ENCODE results near the gene ALDH4A1.

Gene ALDH4A1

GRCh38 chr1:18922848-18923755 lies 20.7 kb upstream of the ALDH4A1 start:
- H3K36me3 ChIP-seq = peaks cover 0 to 29% (median 15%) of the 10 kb centered on the region in 11 experiments; a peak in 14 of 22 replicates
- peaks cover 0 to 65% (median 8%) of the 10 kb centered on the region in 11 experiments; a peak in 11 of 22 replicates for H4K20me1 ChIP-seq
- H3K4me3 ChIP-seq = peak overlapping the region in 4 of 10 experiments; percentile 8 to 60 (median 40); a peak in 5 of 20 replicates
- H3K4me1 ChIP-seq = peaks cover 62 to 76% (median 65%) of the 10 kb centered on the region in 10 experiments
- peak overlapping the region; percentile 16 to 68 (median 60); a peak in 20 of 22 replicates for H3K9ac ChIP-seq
- H3K4me2 ChIP-seq = peak overlapping the region; percentile 80 to 100 (median 91)
- H3K27ac ChIP-seq = peak overlapping the region; percentile 18 to 77 (median 59); a peak in 17 of 22 replicates
- H3K9me3 ChIP-seq (replicated peaks in 1 of 11) = no peaks in the 10 kb centered on the region
- no peaks in the 10 kb centered on the region for H3K27me3 ChIP-seq
- TF ChIP-seq Cebpa-rat (IDR thresholded peaks at IDR 0.05) = no peak

GRCh38 chr1:18922319-18922726 lies 20.0 kb upstream of the ALDH4A1 start:
- peak overlapping the region; percentile 80 to 100 (median 91) for H3K4me2 ChIP-seq
- H4K20me1 ChIP-seq = peaks cover 0 to 57% (median 8%) of the 10 kb centered on the region in 11 experiments; a peak in 11 of 22 replicates
- H3K9ac ChIP-seq = peak overlapping the region; percentile 16 to 67 (median 59); a peak in 20 of 22 replicates
- H3K36me3 ChIP-seq = peaks cover 0 to 37% (median 17%) of the 10 kb centered on the region in 11 experiments; a peak in 14 of 22 replicates
- H3K4me3 ChIP-seq = peak overlapping the region in 3 of 10 experiments; percentile 17 to 40 (median 36); a peak in 4 of 20 replicates
- H3K27me3 ChIP-seq = no peaks in the 10 kb centered on the region
- no peaks in the 10 kb centered on the region for H3K9me3 ChIP-seq (replicated peaks in 1 of 11)
- peaks cover 54 to 68% (median 58%) of the 10 kb centered on the region in 10 experiments for H3K4me1 ChIP-seq
- no peak for TF ChIP-seq Cebpa-rat (IDR thresholded peaks at IDR 0.05)
- peak overlapping the region; percentile 18 to 77 (median 59); a peak in 20 of 22 replicates for H3K27ac ChIP-seq

- peaks cover 0 to 43% (median 22%) of the 10 kb centered on the region in 11 experiments; a peak in 15 of 22 replicates for H3K36me3 ChIP-seq
- H3K27ac ChIP-seq = peak overlapping the region in 9 of 11 experiments; percentile 52 to 77 (median 66); a peak in 16 of 22 replicates
- TF ChIP-seq Cebpa-rat (IDR thresholded peaks at IDR 0.05) = no peak
- no peaks in the 10 kb centered on the region for H3K9me3 ChIP-seq (replicated peaks in 1 of 11)
- peak overlapping the region in 3 of 10 experiments; percentile 17 to 40 (median 36); a peak in 2 of 20 replicates for H3K4me3 ChIP-seq
- H3K4me1 ChIP-seq = peaks cover 48 to 62% (median 51%) of the 10 kb centered on the region in 10 experiments
- peaks cover 0 to 51% (median 8%) of the 10 kb centered on the region in 11 experiments; a peak in 11 of 22 replicates for H4K20me1 ChIP-seq
- H3K27me3 ChIP-seq = no peaks in the 10 kb centered on the region
- H3K9ac ChIP-seq = peak overlapping the region in 10 of 11 experiments; percentile 16 to 67 (median 60); a peak in 18 of 22 replicates
- peak overlapping the region; percentile 80 to 100 (median 91) for H3K4me2 ChIP-seq
Measured at GRCh38 chr1:18921516-18922251, 19.3 kb upstream of the ALDH4A1 start.

- peaks cover 0 to 51% (median 8%) of the 10 kb centered on the region in 11 experiments; a peak in 11 of 22 replicates for H4K20me1 ChIP-seq
- no peak overlapping the region for H3K4me3 ChIP-seq
- no peak overlapping the region for H3K9ac ChIP-seq
- TF ChIP-seq Cebpa-rat (IDR thresholded peaks at IDR 0.05) = no peak
- H3K27ac ChIP-seq = no peak overlapping the region
- no peak overlapping the region for H3K4me2 ChIP-seq
- H3K9me3 ChIP-seq (replicated peaks in 1 of 11) = no peaks in the 10 kb centered on the region
- H3K36me3 ChIP-seq = peaks cover 0 to 51% (median 30%) of the 10 kb centered on the region in 11 experiments; a peak in 15 of 22 replicates
- no peaks in the 10 kb centered on the region for H3K27me3 ChIP-seq
- H3K4me1 ChIP-seq = peaks cover 42 to 56% (median 45%) of the 10 kb centered on the region in 10 experiments
Measured at GRCh38 chr1:18920931-18921330, 18.6 kb upstream of the ALDH4A1 start.

GRCh38 chr1:18919956-18920355 lies 17.6 kb upstream of the ALDH4A1 start:
- Histone ChIP-seq H3K4me1 (peaks cover 34 to 50% (median 37%) of the 10 kb centered on the region in 10 experiments), H3K9ac (no peak overlapping the region), H3K4me3 (no peak overlapping the region), H3K4me2 (no peak overlapping the region), H3K27ac (no peak overlapping the region; a peak in 1 of 22 replicates), H3K9me3 (replicated peaks in 1 of 11) (no peaks in the 10 kb centered on the region), H3K27me3 (no peaks in the 10 kb centered on the region), H4K20me1 (peaks cover 0 to 46% (median 8%) of the 10 kb centered on the region in 11 experiments; a peak in 11 of 22 replicates), H3K36me3 (peaks cover 0 to 60% (median 33%) of the 10 kb centered on the region in 11 experiments; a peak in 15 of 22 replicates)
- TF ChIP-seq Cebpa-rat (IDR thresholded peaks at IDR 0.05) = no peak

- Histone ChIP-seq H3K9me3 (replicated peaks in 1 of 11) (no peaks in the 10 kb centered on the region), H4K20me1 (peaks cover 0 to 40% (median 8%) of the 10 kb centered on the region in 11 experiments; a peak in 11 of 22 replicates), H3K36me3 (peaks cover 0 to 63% (median 33%) of the 10 kb centered on the region in 11 experiments; a peak in 15 of 22 replicates), H3K4me1 (peaks cover 29 to 47% (median 32%) of the 10 kb centered on the region in 10 experiments), H3K9ac (peak overlapping the region in 1 of 11 experiments; percentile 33; a peak in 2 of 22 replicates), H3K27ac (peak overlapping the region in 2 of 11 experiments; percentile 9 to 28; a peak in 2 of 22 replicates), H3K4me2 (no peak overlapping the region), H3K4me3 (no peak overlapping the region), H3K27me3 (no peaks in the 10 kb centered on the region)
- no peak for TF ChIP-seq Cebpa-rat (IDR thresholded peaks at IDR 0.05)
Measured at GRCh38 chr1:18919197-18919905, 17.0 kb upstream of the ALDH4A1 start.

GRCh38 chr1:18918417-18918816 lies 16.1 kb upstream of the ALDH4A1 start:
- no peak overlapping the region for H3K4me2 ChIP-seq
- peaks cover 0 to 65% (median 33%) of the 10 kb centered on the region in 11 experiments; a peak in 15 of 22 replicates for H3K36me3 ChIP-seq
- H3K27ac ChIP-seq = no peak overlapping the region
- H3K9ac ChIP-seq = peak overlapping the region in 1 of 11 experiments; percentile 33; a peak in 2 of 22 replicates
- H3K9me3 ChIP-seq (replicated peaks in 1 of 11) = no peaks in the 10 kb centered on the region
- H3K4me1 ChIP-seq = peaks cover 21 to 40% (median 30%) of the 10 kb centered on the region in 10 experiments
- no peak overlapping the region for H3K4me3 ChIP-seq
- no peaks in the 10 kb centered on the region for H3K27me3 ChIP-seq
- TF ChIP-seq Cebpa-rat (IDR thresholded peaks at IDR 0.05) = no peak
- H4K20me1 ChIP-seq = peaks cover 0 to 32% (median 8%) of the 10 kb centered on the region in 11 experiments; a peak in 11 of 22 replicates

Data from BLaER1 treated with 17β-estradiol and CSF1 and Interleukin-3, amounts not matched to agents 10 nM and 100 nM (cell line).